ENCODE measurements around the gene PRR18. TPM values are rescaled to one million over a fixed set of nuclear protein-coding genes. Genes with fewer than 3 reads are reported as not detected.

The PRR18 gene
- total RNA-seq, 1 donor from 2014 or later: 0.80 TPM

- no peaks in the 10 kb centered on the region for H3K9me3 Mint-ChIP-seq
- peaks cover 69% of the 10 kb centered on the region for H3K27me3 Mint-ChIP-seq
- TF ChIP-seq CTCF (conservative IDR thresholded peaks at IDR 0.05): no peak
- no peak for DNase-seq (ENCODE audit: extremely low spot score, unreplicated experiment)
- H3K4me3 Mint-ChIP-seq: no peak overlapping the region
- no peak overlapping the region for H3K27ac Mint-ChIP-seq
- H3K36me3 Mint-ChIP-seq: no peaks in the 10 kb centered on the region
- no peaks in the 10 kb centered on the region for H3K4me1 Mint-ChIP-seq (ENCODE audit: unreplicated experiment)
Measured at GRCh38 chr6:166285233-166285632, 23.0 kb downstream of the PRR18 start.

- no peak overlapping the region for H3K4me3 Mint-ChIP-seq
- H3K27ac Mint-ChIP-seq: no peak overlapping the region
- no peaks in the 10 kb centered on the region for H3K4me1 Mint-ChIP-seq (ENCODE audit: unreplicated experiment)
- no peaks in the 10 kb centered on the region for H3K9me3 Mint-ChIP-seq
- TF ChIP-seq CTCF (conservative IDR thresholded peaks at IDR 0.05): no peak
- no peak for DNase-seq (ENCODE audit: extremely low spot score, unreplicated experiment)
- peaks cover 66% of the 10 kb centered on the region for H3K27me3 Mint-ChIP-seq
- no peaks in the 10 kb centered on the region for H3K36me3 Mint-ChIP-seq
Measured at GRCh38 chr6:166284640-166285039, 23.6 kb downstream of the PRR18 start.

GRCh38 chr6:166282394-166283032, 25.7 kb downstream of the PRR18 start:
- DNase-seq (ENCODE audit: extremely low spot score, unreplicated experiment): no peak
- H3K4me3 Mint-ChIP-seq: no peak overlapping the region
- no peak for TF ChIP-seq CTCF (conservative IDR thresholded peaks at IDR 0.05)
- H3K27ac Mint-ChIP-seq: no peak overlapping the region
- peaks cover 76% of the 10 kb centered on the region for H3K27me3 Mint-ChIP-seq
- H3K9me3 Mint-ChIP-seq: no peaks in the 10 kb centered on the region
- no peaks in the 10 kb centered on the region for H3K36me3 Mint-ChIP-seq
- H3K4me1 Mint-ChIP-seq (ENCODE audit: unreplicated experiment): no peaks in the 10 kb centered on the region

- DNase-seq (ENCODE audit: extremely low spot score, unreplicated experiment): no peak
- Mint-ChIP-seq H3K27ac (no peak overlapping the region), H3K4me3 (no peak overlapping the region), H3K27me3 (peaks cover 83% of the 10 kb centered on the region), H3K36me3 (no peaks in the 10 kb centered on the region), H3K4me1 (ENCODE audit: unreplicated experiment) (peaks cover under 1% of the 10 kb centered on the region), H3K9me3 (no peaks in the 10 kb centered on the region)
- TF ChIP-seq CTCF (conservative IDR thresholded peaks at IDR 0.05): no peak
Measured at GRCh38 chr6:166281104-166281503, 27.1 kb downstream of the PRR18 start.

- TF ChIP-seq CTCF (conservative IDR thresholded peaks at IDR 0.05): no peak
Measured at GRCh38 chr6:166279393-166279679, 28.9 kb downstream of the PRR18 start.

More at GRCh38 chr6:166279393-166279679, 28.9 kb downstream of the PRR18 start:
- Mint-ChIP-seq H3K9me3 (no peaks in the 10 kb centered on the region), H3K4me3 (no peak overlapping the region), H3K27me3 (peaks cover 77% of the 10 kb centered on the region), H3K36me3 (no peaks in the 10 kb centered on the region), H3K4me1 (ENCODE audit: unreplicated experiment) (peaks cover 7% of the 10 kb centered on the region), H3K27ac (no peak overlapping the region)
- no peak for DNase-seq (ENCODE audit: extremely low spot score, unreplicated experiment)
